ENCODE data around the gene LRP1B.

Gene LRP1B

DNA sequence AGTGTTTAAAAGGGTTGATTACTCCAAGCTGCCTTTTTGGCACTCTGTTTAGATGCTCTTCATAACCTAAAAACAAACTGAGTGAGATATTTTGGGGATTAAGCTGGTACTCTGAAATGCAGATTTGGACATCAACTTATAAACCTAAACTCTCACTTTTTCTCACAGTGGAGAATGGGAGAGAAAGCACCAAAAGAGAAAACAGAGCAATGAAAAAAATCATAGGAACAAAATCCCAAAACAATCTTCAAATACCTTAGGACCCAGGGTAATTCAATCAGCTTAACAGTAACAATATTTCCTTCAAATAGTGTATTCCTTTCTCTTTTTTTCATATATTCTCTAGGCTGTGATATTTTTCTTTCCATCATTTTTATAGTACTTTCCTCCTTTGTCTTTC, 11.5 kb downstream of the LRP1B start:
- H3K36me3 ChIP-seq (ENCODE audit: insufficient read depth): no peaks in the 10 kb centered on the region
- H3K27ac ChIP-seq: no peak overlapping the region
- H3K9ac ChIP-seq: no peak overlapping the region
- TF ChIP-seq CTCF (conservative IDR thresholded peaks at IDR 0.05; ENCODE audit: low read depth, low read length): no peak
- no peak overlapping the region for H2AFZ ChIP-seq (ENCODE audit: low read depth)
- H3K27me3 ChIP-seq (ENCODE audit: insufficient read depth, low read depth): no peaks in the 10 kb centered on the region
- H4K20me1 ChIP-seq (ENCODE audit: insufficient read depth): no peaks in the 10 kb centered on the region
- H3K4me2 ChIP-seq: no peak overlapping the region
- no peaks in the 10 kb centered on the region for H3K4me1 ChIP-seq (ENCODE audit: low read depth, poor library complexity, severe bottlenecking)
- H3K79me2 ChIP-seq (ENCODE audit: insufficient read depth, low read depth): no peaks in the 10 kb centered on the region
- H3K4me3 ChIP-seq (IDR thresholded peaks at IDR 0.05; ENCODE audit: insufficient read depth, low read depth, low read length): no peak overlapping the region

DNA sequence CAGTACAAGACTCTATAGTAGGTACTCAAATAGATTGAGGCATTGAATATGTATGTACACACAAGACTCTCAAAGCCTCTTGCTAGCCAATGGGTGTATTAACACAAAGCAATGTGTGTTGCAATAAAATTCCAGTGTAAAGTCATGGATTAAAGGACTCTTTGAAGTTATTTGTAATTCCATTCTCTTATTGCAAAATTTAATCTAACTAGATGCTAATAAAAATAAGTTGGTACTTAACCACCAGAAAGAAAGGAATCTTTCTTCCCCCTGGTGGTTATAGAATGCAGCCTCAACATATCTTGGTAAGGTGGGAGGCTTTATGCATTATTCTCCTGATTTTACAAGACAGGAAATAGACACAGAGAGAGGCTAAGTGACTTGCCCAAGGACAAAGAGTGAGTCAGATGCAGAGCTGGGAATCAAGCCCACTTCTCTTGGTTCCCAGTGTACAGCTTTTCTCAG, 18.0 kb downstream of the LRP1B start:
- Histone ChIP-seq H3K4me1 (ENCODE audit: low read depth, poor library complexity, severe bottlenecking) (no peaks in the 10 kb centered on the region), H2AFZ (ENCODE audit: low read depth) (no peak overlapping the region), H3K9ac (no peak overlapping the region), H3K4me3 (IDR thresholded peaks at IDR 0.05; ENCODE audit: insufficient read depth, low read depth, low read length) (no peak overlapping the region), H3K27me3 (ENCODE audit: insufficient read depth, low read depth) (no peaks in the 10 kb centered on the region), H4K20me1 (ENCODE audit: insufficient read depth) (no peaks in the 10 kb centered on the region), H3K27ac (no peak overlapping the region), H3K4me2 (no peak overlapping the region), H3K36me3 (ENCODE audit: insufficient read depth) (no peaks in the 10 kb centered on the region), H3K79me2 (ENCODE audit: insufficient read depth, low read depth) (no peaks in the 10 kb centered on the region)
- no peak for TF ChIP-seq CTCF (conservative IDR thresholded peaks at IDR 0.05; ENCODE audit: low read depth, low read length)

DNA sequence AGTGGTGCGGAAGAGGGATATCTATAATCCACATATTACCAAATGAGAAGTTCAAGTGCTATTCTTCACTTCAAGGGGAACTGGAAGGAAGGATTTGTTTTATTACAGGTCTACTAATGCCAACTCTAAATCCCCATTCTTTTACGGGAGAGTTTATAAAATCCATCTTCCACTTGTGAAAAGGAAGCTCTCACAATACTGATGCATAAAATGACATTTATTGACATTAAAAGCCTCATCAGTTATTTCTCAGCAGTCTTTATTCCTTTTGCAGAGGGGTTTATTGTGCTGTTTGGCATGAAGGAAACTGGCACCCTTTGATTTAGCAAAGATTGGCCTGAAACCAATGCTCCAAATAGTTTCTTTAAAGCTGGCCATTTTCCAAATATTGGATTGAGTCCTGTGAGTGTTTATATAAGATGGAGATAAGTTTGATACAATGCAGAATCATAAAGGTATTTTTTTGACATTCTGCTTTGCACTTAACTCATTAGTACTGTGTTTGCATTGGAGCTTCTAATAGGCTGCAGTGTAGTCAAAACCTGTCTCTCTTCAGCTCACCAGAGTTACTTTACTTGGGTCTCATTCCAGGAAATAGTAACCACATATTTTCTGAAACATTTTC, 26.6 kb downstream of the LRP1B start:
- H3K36me3 ChIP-seq (ENCODE audit: insufficient read depth): no peaks in the 10 kb centered on the region
- H3K4me3 ChIP-seq (IDR thresholded peaks at IDR 0.05; ENCODE audit: insufficient read depth, low read depth, low read length): no peak overlapping the region
- H3K9ac ChIP-seq: no peak overlapping the region
- no peaks in the 10 kb centered on the region for H3K27me3 ChIP-seq (ENCODE audit: insufficient read depth, low read depth)
- H3K79me2 ChIP-seq (ENCODE audit: insufficient read depth, low read depth): no peaks in the 10 kb centered on the region
- H3K4me2 ChIP-seq: no peak overlapping the region
- no peaks in the 10 kb centered on the region for H4K20me1 ChIP-seq (ENCODE audit: insufficient read depth)
- no peak for TF ChIP-seq CTCF (conservative IDR thresholded peaks at IDR 0.05; ENCODE audit: low read depth, low read length)
- no peak overlapping the region for H2AFZ ChIP-seq (ENCODE audit: low read depth)
- H3K27ac ChIP-seq: no peak overlapping the region
- no peaks in the 10 kb centered on the region for H3K4me1 ChIP-seq (ENCODE audit: low read depth, poor library complexity, severe bottlenecking)

DNA sequence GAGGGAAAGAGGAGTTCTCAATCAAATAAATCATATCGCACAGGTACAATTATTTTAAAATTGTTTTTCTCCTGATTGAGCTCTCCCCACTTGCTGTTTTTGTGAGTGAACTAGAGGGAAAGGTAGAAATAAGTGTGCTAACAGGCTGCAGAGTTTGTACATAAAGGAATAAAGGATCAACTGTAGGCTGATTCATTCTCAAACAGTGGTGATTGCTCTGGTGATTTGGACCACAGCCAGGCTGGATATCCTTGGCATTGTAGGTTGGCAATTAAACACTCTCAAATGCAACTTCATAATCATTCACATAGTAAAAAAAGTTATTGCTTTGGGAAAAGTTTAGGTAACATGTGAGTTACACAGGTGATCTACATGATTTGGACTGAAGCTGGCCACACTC, 29.8 kb downstream of the LRP1B start:
- Histone ChIP-seq H3K4me2 (no peak overlapping the region), H3K27me3 (ENCODE audit: insufficient read depth, low read depth) (no peaks in the 10 kb centered on the region), H4K20me1 (ENCODE audit: insufficient read depth) (no peaks in the 10 kb centered on the region), H3K79me2 (ENCODE audit: insufficient read depth, low read depth) (no peaks in the 10 kb centered on the region), H2AFZ (ENCODE audit: low read depth) (no peak overlapping the region), H3K9ac (no peak overlapping the region), H3K27ac (no peak overlapping the region), H3K36me3 (ENCODE audit: insufficient read depth) (no peaks in the 10 kb centered on the region), H3K4me3 (IDR thresholded peaks at IDR 0.05; ENCODE audit: insufficient read depth, low read depth, low read length) (no peak overlapping the region), H3K4me1 (ENCODE audit: low read depth, poor library complexity, severe bottlenecking) (no peaks in the 10 kb centered on the region)
- TF ChIP-seq CTCF (conservative IDR thresholded peaks at IDR 0.05; ENCODE audit: low read depth, low read length): no peak

Data from KMS-11 (cell line).